IPS-20b (cell line): ENCODE measurements around the gene ADGRB2.

Experiments used
- H3K27ac ChIP-seq: one replicate; pipeline ENCODE4 v1.5.1; 2013; ENCODE audit warnings: low read length
- H3K27me3 ChIP-seq: 2 replicates; pipeline ENCODE4 v1.6.1; 2013; ENCODE audit warnings: mild to moderate bottlenecking, low read length, inconsistent platforms; ENCODE audit not compliant: insufficient read depth
- H3K36me3 ChIP-seq: 2 replicates; pipeline ENCODE4 v1.6.1; 2013; ENCODE audit warnings: low read depth, mild to moderate bottlenecking, inconsistent platforms, low read length, moderate library complexity; ENCODE audit not compliant: insufficient read depth
- H3K4me1 ChIP-seq: 2 replicates; pipeline ENCODE4 v1.6.1; 2013; ENCODE audit warnings: mild to moderate bottlenecking, control low read depth, inconsistent platforms, low read length, moderate library complexity; ENCODE audit not compliant: insufficient read depth
- H3K4me3 ChIP-seq: 2 replicates; pipeline ENCODE4 v1.5.1; 2013; ENCODE audit warnings: mild to moderate bottlenecking, low read length, inconsistent platforms
- H3K9ac ChIP-seq: 2 replicates; pipeline ENCODE4 v1.6.1; 2013; ENCODE audit warnings: low read depth, mild to moderate bottlenecking, inconsistent platforms, low read length, moderate library complexity
- H3K9me3 ChIP-seq: 2 replicates; pipeline ENCODE4 v1.6.1; 2013; ENCODE audit warnings: mild to moderate bottlenecking, low read depth, low read length, inconsistent platforms; ENCODE audit not compliant: insufficient read depth

Gene ADGRB2

GRCh38 chr1:31764312-31765040 lies at the start of gene ADGRB2:
Gene ADGRB2, minus strand, starts transcription at chr1:31764340. Its CDS starts 7,119 bp downstream, at chr1:31757221.
- Histone ChIP-seq H3K9ac (no peak within 1 kb of the TSS; the same call in 1 of the 2 replicates), H3K4me1 (peaks cover 24% of the 10 kb centered on the region), H3K36me3 (no peaks in the 10 kb centered on the region), H3K4me3 (peak within 1 kb of the TSS; percentile 75), H3K27me3 (peaks cover 39% of the 10 kb centered on the region), H3K27ac (no peak within 1 kb of the TSS), H3K9me3 (no peaks in the 10 kb centered on the region)

GRCh38 chr1:31812158-31812829 lies 48.2 kb upstream of the ADGRB2 start:
- H3K27ac ChIP-seq = no peak overlapping the region
- no peak overlapping the region for H3K9ac ChIP-seq
- no peaks in the 10 kb centered on the region for H3K9me3 ChIP-seq
- H3K4me3 ChIP-seq = no peak overlapping the region
- H3K4me1 ChIP-seq = no peaks in the 10 kb centered on the region; the same call in 1 of the 2 replicates
- H3K36me3 ChIP-seq = no peaks in the 10 kb centered on the region
- no peaks in the 10 kb centered on the region for H3K27me3 ChIP-seq

- no peaks in the 10 kb centered on the region for H3K9me3 ChIP-seq
- no peaks in the 10 kb centered on the region for H3K27me3 ChIP-seq
- H3K4me3 ChIP-seq = no peak overlapping the region
- H3K9ac ChIP-seq = no peak overlapping the region
- H3K36me3 ChIP-seq = no peaks in the 10 kb centered on the region
- no peaks in the 10 kb centered on the region; the same call in 1 of the 2 replicates for H3K4me1 ChIP-seq
- no peak overlapping the region for H3K27ac ChIP-seq
Observed at GRCh38 chr1:31811605-31812004, 47.5 kb upstream of the ADGRB2 start.

GRCh38 chr1:31809698-31810097 lies 45.6 kb upstream of the ADGRB2 start:
- no peak overlapping the region for H3K27ac ChIP-seq
- no peak overlapping the region for H3K4me3 ChIP-seq
- no peaks in the 10 kb centered on the region for H3K27me3 ChIP-seq
- no peaks in the 10 kb centered on the region for H3K4me1 ChIP-seq
- no peaks in the 10 kb centered on the region for H3K36me3 ChIP-seq
- H3K9me3 ChIP-seq = no peaks in the 10 kb centered on the region
- H3K9ac ChIP-seq = no peak overlapping the region

- Histone ChIP-seq H3K27me3 (no peaks in the 10 kb centered on the region), H3K9me3 (no peaks in the 10 kb centered on the region), H3K9ac (no peak overlapping the region), H3K27ac (no peak overlapping the region), H3K4me1 (no peaks in the 10 kb centered on the region), H3K36me3 (no peaks in the 10 kb centered on the region), H3K4me3 (no peak overlapping the region)
Observed at GRCh38 chr1:31807273-31808048, 43.3 kb upstream of the ADGRB2 start.

GRCh38 chr1:31805318-31805717 lies 41.2 kb upstream of the ADGRB2 start:
- no peak overlapping the region for H3K9ac ChIP-seq
- H3K36me3 ChIP-seq = no peaks in the 10 kb centered on the region
- H3K4me1 ChIP-seq = no peaks in the 10 kb centered on the region
- H3K27ac ChIP-seq = no peak overlapping the region
- no peaks in the 10 kb centered on the region for H3K27me3 ChIP-seq
- no peak overlapping the region for H3K4me3 ChIP-seq
- no peaks in the 10 kb centered on the region for H3K9me3 ChIP-seq

- no peaks in the 10 kb centered on the region for H3K9me3 ChIP-seq
- H3K9ac ChIP-seq = no peak overlapping the region
- no peaks in the 10 kb centered on the region for H3K27me3 ChIP-seq
- no peak overlapping the region for H3K27ac ChIP-seq
- no peaks in the 10 kb centered on the region for H3K36me3 ChIP-seq
- no peak overlapping the region for H3K4me3 ChIP-seq
- no peaks in the 10 kb centered on the region for H3K4me1 ChIP-seq
Observed at GRCh38 chr1:31804098-31804497, 40.0 kb upstream of the ADGRB2 start.

GRCh38 chr1:31803610-31804009 lies 39.5 kb upstream of the ADGRB2 start:
- Histone ChIP-seq H3K4me1 (no peaks in the 10 kb centered on the region), H3K9ac (no peak overlapping the region), H3K27me3 (no peaks in the 10 kb centered on the region; the same call in 1 of the 2 replicates), H3K36me3 (no peaks in the 10 kb centered on the region), H3K9me3 (no peaks in the 10 kb centered on the region), H3K4me3 (no peak overlapping the region), H3K27ac (no peak overlapping the region)

- Histone ChIP-seq H3K9ac (no peak overlapping the region), H3K4me1 (no peaks in the 10 kb centered on the region), H3K4me3 (no peak overlapping the region), H3K36me3 (no peaks in the 10 kb centered on the region), H3K9me3 (no peaks in the 10 kb centered on the region), H3K27ac (no peak overlapping the region), H3K27me3 (no peaks in the 10 kb centered on the region; the same call in 1 of the 2 replicates)
Observed at GRCh38 chr1:31802190-31803150, 38.3 kb upstream of the ADGRB2 start.

- H3K27ac ChIP-seq = no peak overlapping the region
Observed at GRCh38 chr1:31801458-31801857, 37.3 kb upstream of the ADGRB2 start.

GRCh38 chr1:31800674-31800967 lies 36.5 kb upstream of the ADGRB2 start:
- Histone ChIP-seq H3K9ac (no peak overlapping the region), H3K27ac (no peak overlapping the region), H3K4me3 (no peak overlapping the region), H3K36me3 (no peaks in the 10 kb centered on the region), H3K4me1 (no peaks in the 10 kb centered on the region), H3K9me3 (no peaks in the 10 kb centered on the region), H3K27me3 (no peaks in the 10 kb centered on the region; the same call in 1 of the 2 replicates)

More at GRCh38 chr1:31801458-31801857, 37.3 kb upstream of the ADGRB2 start:
- no peaks in the 10 kb centered on the region; the same call in 1 of the 2 replicates for H3K27me3 ChIP-seq
- H3K9ac ChIP-seq = no peak overlapping the region
- no peak overlapping the region for H3K4me3 ChIP-seq
- H3K4me1 ChIP-seq = no peaks in the 10 kb centered on the region
- H3K36me3 ChIP-seq = no peaks in the 10 kb centered on the region
- H3K9me3 ChIP-seq = no peaks in the 10 kb centered on the region
